Measurements from ENCODE around the gene SOWAHB.
A peak's percentile ranks its signal among the peaks of the same experiment; 100 is the strongest.

The SOWAHB gene

GRCh38 chr4:76867377-76867776, 30.6 kb downstream of the SOWAHB start:
- no peak for TF ChIP-seq CTCF (IDR thresholded peaks at IDR 0.05; ENCODE audit: insufficient read depth, low read length, missing control alignments)
- ChIA-PET POLR2A (no interaction called here), CTCF (interaction anchor here (0.6 kb wide), 1 partner anchor 109 kb away, joined by 3 read pairs; no protein-coding TSS in a partner anchor)
- DNase-seq (ENCODE audit: low read depth, low spot score), result no peak
- no peak overlapping the region for H3K4me3 ChIP-seq (ENCODE audit: low read depth, low read length)

- DNase-seq (ENCODE audit: low read depth, low spot score), result no peak
- TF ChIP-seq CTCF (IDR thresholded peaks at IDR 0.05; ENCODE audit: insufficient read depth, low read length, missing control alignments), result no peak
- POLR2A ChIA-PET, result no interaction called here
- H3K4me3 ChIP-seq (ENCODE audit: low read depth, low read length), result no peak overlapping the region
- CTCF ChIA-PET, result no interaction called here
Observed at GRCh38 chr4:76866641-76867040, 31.3 kb downstream of the SOWAHB start.

- CTCF ChIA-PET, result no interaction called here
- TF ChIP-seq CTCF (IDR thresholded peaks at IDR 0.05; ENCODE audit: insufficient read depth, low read length, missing control alignments), result no peak
- POLR2A ChIA-PET, result no interaction called here
- H3K4me3 ChIP-seq (ENCODE audit: low read depth, low read length), result no peak overlapping the region
- DNase-seq (ENCODE audit: low read depth, low spot score), result no peak
Observed at GRCh38 chr4:76858319-76858718, 39.6 kb downstream of the SOWAHB start.

GRCh38 chr4:76857074-76857409, 40.9 kb downstream of the SOWAHB start:
- CTCF ChIA-PET, result interaction anchor here (1.2 kb wide), 1 partner anchor 49 kb away, joined by 3 read pairs; no protein-coding TSS in a partner anchor
- no peak overlapping the region for H3K4me3 ChIP-seq (ENCODE audit: low read depth, low read length)
- POLR2A ChIA-PET, result no interaction called here
- DNase-seq (ENCODE audit: low read depth, low spot score), result no peak
- no peak for TF ChIP-seq CTCF (IDR thresholded peaks at IDR 0.05; ENCODE audit: insufficient read depth, low read length, missing control alignments)

GRCh38 chr4:76856243-76857073, 41.5 kb downstream of the SOWAHB start:
- DNase-seq (ENCODE audit: low read depth, low spot score), result peak; percentile 23
- POLR2A ChIA-PET, result no interaction called here
- no peak for TF ChIP-seq CTCF (IDR thresholded peaks at IDR 0.05; ENCODE audit: insufficient read depth, low read length, missing control alignments)
- H3K4me3 ChIP-seq (ENCODE audit: low read depth, low read length), result no peak overlapping the region
- CTCF ChIA-PET, result interaction anchor here (1.2 kb wide), 1 partner anchor 49 kb away, joined by 3 read pairs; no protein-coding TSS in a partner anchor

- ChIA-PET CTCF (no interaction called here), POLR2A (no interaction called here)
- DNase-seq (ENCODE audit: low read depth, low spot score), result no peak
- TF ChIP-seq CTCF (IDR thresholded peaks at IDR 0.05; ENCODE audit: insufficient read depth, low read length, missing control alignments), result no peak
- H3K4me3 ChIP-seq (ENCODE audit: low read depth, low read length), result no peak overlapping the region
Observed at GRCh38 chr4:76854858-76855257, 43.1 kb downstream of the SOWAHB start.
